Endothelial cell of umbilical vein (primary cell): Measurements from ENCODE around the gene COL15A1. TPM values are rescaled to one million over a fixed set of nuclear protein-coding genes. Genes with fewer than 3 reads are reported as not detected.

ENCODE experiments used
- BruUV-seq: library from RNA; stranded (reverse); fragments of 400-500 nt; replicated peaks from 2 replicates; lab custom pipeline; 2021; lab: Mats Ljungman, UMichigan
- CTCF ChIA-PET: fragments of 300-600, 350-600 bp; sonication (Branson Sonifier 250); formaldehyde crosslinking; loops from one replicate; lab custom pipeline; 2021; ENCODE audit warnings: antibody characterized with exemption, inconsistent platforms; lab: Charles Lee
- POLR2A ChIA-PET: fragments of 300-600, 350-600 bp; sonication (Branson Sonifier 250); formaldehyde crosslinking; loops from one replicate; lab custom pipeline; 2021; ENCODE audit warnings: antibody characterized with exemption, inconsistent platforms; lab: Charles Lee
- DNase-seq: peaks from one replicate; pipeline ENCODE4 v3.0.0-alpha.2; 2011; ENCODE audit warnings: low read depth, low spot score
- FAIRE-seq: peaks from 2 replicates; lab custom pipeline; 2011; peaks lifted over from hg19 to GRCh38; lab: Jason Lieb, UNC
- H2AFZ ChIP-seq: 2 replicates; pipeline ENCODE4 v1.6.0; 2012; ENCODE audit warnings: low read depth, low read length, control low read depth, inconsistent platforms
- H3K27ac ChIP-seq: 2 replicates; pipeline ENCODE4 v1.5.1; 2011; ENCODE audit warnings: low read depth, mild to moderate bottlenecking, control low read depth, low read length, moderate library complexity; ENCODE audit not compliant: insufficient read depth
- H3K27me3 ChIP-seq, 2 experiments: 2 replicates each; pipeline versions ENCODE4 v1.6.0 to v1.6.1; 2011; ENCODE audit warnings: low read length in 2 of 2, mixed read lengths in 1 of 2; ENCODE audit not compliant: control insufficient read depth in 2 of 2, insufficient read depth in 2 of 2
- H3K36me3 ChIP-seq, 2 experiments: 2 replicates in 1 of 2; 3 replicates in 1 of 2; pipeline ENCODE4 v1.5.1; 2011; ENCODE audit warnings: low read length in 2 of 2, mild to moderate bottlenecking in 1 of 2, moderate library complexity in 1 of 2; ENCODE audit not compliant: control insufficient read depth in 2 of 2, insufficient read depth in 2 of 2; ENCODE audit errors: extremely low read depth in 1 of 2
- H3K4me1 ChIP-seq: 3 replicates; pipeline ENCODE4 v1.5.1; 2011; ENCODE audit warnings: mild to moderate bottlenecking, low read length; ENCODE audit not compliant: control insufficient read depth, insufficient read depth; ENCODE audit errors: extremely low read depth
- H3K4me2 ChIP-seq: 2 replicates; pipeline ENCODE4 v1.6.1; 2011; ENCODE audit warnings: low read length, control low read depth, mixed read lengths; ENCODE audit not compliant: insufficient read depth
- H3K4me3 ChIP-seq, 3 experiments: fragments of 200-600 bp in 1 of 3; sonication (generic), shearing (Covaris generic) in 1 of 3; replicated peaks in 1 of 3; 2 replicates each; pipeline ENCODE4 v1.5.1; 2011 to 2016; ENCODE audit warnings: control low read depth in 3 of 3, low read length in 3 of 3, mild to moderate bottlenecking in 2 of 3, inconsistent platforms in 1 of 3, low read depth in 1 of 3, moderate library complexity in 1 of 3; ENCODE audit not compliant: insufficient read depth in 1 of 3
- H3K79me2 ChIP-seq: 2 replicates; pipeline ENCODE4 v1.6.0; 2012; ENCODE audit warnings: low read length, inconsistent platforms; ENCODE audit not compliant: control insufficient read depth, insufficient read depth
- H3K9ac ChIP-seq: replicated peaks from 2 replicates; pipeline ENCODE3; 2011; ENCODE audit warnings: low read length, control low read depth; ENCODE audit not compliant: insufficient read depth; ENCODE audit errors: extremely low read depth
- H3K9me1 ChIP-seq: replicated peaks from 3 replicates; pipeline ENCODE4 v1.6.0; 2011; ENCODE audit warnings: mild to moderate bottlenecking, low read length; ENCODE audit not compliant: control insufficient read depth, insufficient read depth; ENCODE audit errors: extremely low read depth
- H3K9me3 ChIP-seq: replicated peaks from 2 replicates; pipeline ENCODE4 v1.5.1; 2012; ENCODE audit warnings: low read length, inconsistent platforms; ENCODE audit not compliant: control insufficient read depth, insufficient read depth
- H4K20me1 ChIP-seq: replicated peaks from 2 replicates; pipeline ENCODE3; 2011; ENCODE audit warnings: mild to moderate bottlenecking, low read length; ENCODE audit not compliant: control insufficient read depth, insufficient read depth; ENCODE audit errors: extremely low read depth
- CTCF ChIP-seq, 2 donors: IDR thresholded peaks; 1 replicate in 1 of 2; 2 replicates in 1 of 2; pipeline ENCODE4 v1.5.1; 2011; ENCODE audit warnings: low read length in 2 of 2, mild to moderate bottlenecking in 2 of 2, moderate library complexity in 2 of 2, control low read depth in 1 of 2, inconsistent platforms in 1 of 2, low read depth in 1 of 2; ENCODE audit not compliant: insufficient read depth in 1 of 2; ENCODE audit errors: extremely low read depth in 1 of 2
- EZH2 ChIP-seq: IDR thresholded peaks from 2 replicates; pipeline ENCODE4 v1.6.1; 2012; ENCODE audit warnings: borderline replicate concordance, low read depth, mild to moderate bottlenecking, moderate library complexity, low read length, inconsistent platforms; ENCODE audit not compliant: severe bottlenecking
- FOS ChIP-seq: IDR thresholded peaks from 2 replicates; pipeline ENCODE4 v1.6.1; 2011; ENCODE audit warnings: mild to moderate bottlenecking, low read length, moderate library complexity, borderline replicate concordance; ENCODE audit not compliant: insufficient read depth
- JUN ChIP-seq: IDR thresholded peaks from 2 replicates; pipeline ENCODE4 v1.6.1; 2011; ENCODE audit warnings: borderline replicate concordance, low read depth; ENCODE audit not compliant: insufficient read length, insufficient read depth
- POLR2A ChIP-seq: IDR thresholded peaks from 2 replicates; pipeline ENCODE4 v1.6.1; 2012; ENCODE audit warnings: low read depth, mild to moderate bottlenecking, control low read depth, low read length
- POLR2AphosphoS5 ChIP-seq: IDR thresholded peaks from 2 replicates; pipeline ENCODE4 v1.6.1; 2012; ENCODE audit warnings: low read depth, mild to moderate bottlenecking, control low read depth, low read length, moderate library complexity; ENCODE audit not compliant: insufficient read depth
- dilution Hi-C: fragments of 300-500 bp; cut with MboI; formaldehyde crosslinking; loops from one replicate; pipeline ENCODE4 v1.15.0; 2019; ENCODE audit warnings: low sequenced_read_pairs; ENCODE audit not compliant: extremely low pct_ligation_motif_present
- intact Hi-C: fragments of 100-400 bp; cut with micrococcal nuclease; formaldehyde crosslinking; loops from one replicate; pipeline ENCODE4 v1.10.0; 2022
- polyA plus RNA-seq, 4 experiments: library from polyadenylated mRNA; depleted of rRNA in 3 of 4; stranded (reverse) in 3 of 4; unstranded in 1 of 4; fragments of >200 nt; gene quantifications; 2 replicates each; pipeline versions ENCODE4 v1.2.1 to v1.2.3, GENCODE V29; 2011 to 2012; ENCODE audit warnings: missing spikeins in 1 of 4
- total RNA-seq: library from RNA; stranded (reverse); gene quantifications from 2 replicates; pipeline ENCODE4 v1.2.3, GENCODE V29; 2021

Gene COL15A1
- total and polyA plus RNA-seq, 2 donors (not counting 3 experiments of a cell fraction or from before 2014, with no cell fraction given) = not detected

- H3K4me2 ChIP-seq = no peak overlapping the region
- no peaks in the 10 kb centered on the region for H3K79me2 ChIP-seq
- FAIRE-seq = no peak
- H2AFZ ChIP-seq = no peak overlapping the region
- CTCF ChIA-PET = interaction anchor here (0.9 to 1.5 kb wide), 2 partner anchors 12 to 74 kb away, joined by 3 to 5 read pairs; no protein-coding TSS in a partner anchor
- H3K4me3 ChIP-seq = no peak overlapping the region
- H3K9me1 ChIP-seq = no peaks in the 10 kb centered on the region
- H3K4me1 ChIP-seq = no peaks in the 10 kb centered on the region
- dilution Hi-C loops = no loop called here
- no peak overlapping the region for H3K9ac ChIP-seq
- BruUV-seq = no TSS peak
- H3K36me3 ChIP-seq = no peaks in the 10 kb centered on the region
- H3K9me3 ChIP-seq = no peaks in the 10 kb centered on the region
- POLR2A ChIA-PET = no interaction called here
- intact Hi-C loops = no loop called here
- no peak overlapping the region for H3K27ac ChIP-seq
- H3K27me3 ChIP-seq = peaks cover 2% of the 10 kb centered on the region in 2 experiments
- no peaks in the 10 kb centered on the region for H4K20me1 ChIP-seq
- no peak for TF ChIP-seq CTCF (IDR thresholded peaks at IDR 0.05; ENCODE audit: extremely low read depth in 1 of 2, insufficient read depth in 1 of 2, low read depth in 1 of 2, low read length in 2 of 2)
- DNase-seq = no peak
Observed at GRCh38 chr9:98923451-98924123, 20.1 kb upstream of the COL15A1 start.

GRCh38 chr9:98924946-98925820, 18.5 kb upstream of the COL15A1 start:
- Histone ChIP-seq H3K9me3 (no peaks in the 10 kb centered on the region), H3K27me3 (peaks cover 2% of the 10 kb centered on the region in 2 experiments), H3K79me2 (no peaks in the 10 kb centered on the region), H3K9ac (no peak overlapping the region), H3K27ac (no peak overlapping the region), H4K20me1 (no peaks in the 10 kb centered on the region), H3K36me3 (no peaks in the 10 kb centered on the region), H3K4me2 (no peak overlapping the region), H3K4me3 (no peak overlapping the region), H3K4me1 (no peaks in the 10 kb centered on the region), H3K9me1 (no peaks in the 10 kb centered on the region), H2AFZ (no peak overlapping the region)
- intact Hi-C loops (no loop called here), dilution Hi-C loops (no loop called here)
- CTCF ChIA-PET = no interaction called here
- POLR2A ChIA-PET = no interaction called here
- FAIRE-seq (no peak), DNase-seq (no peak)
- TF ChIP-seq FOS (no peak), POLR2AphosphoS5 (no peak), POLR2A (no peak), CTCF (IDR thresholded peaks at IDR 0.05; ENCODE audit: extremely low read depth in 1 of 2, insufficient read depth in 1 of 2, low read depth in 1 of 2, low read length in 2 of 2) (no peak), EZH2 (no peak), JUN (no peak)
- no TSS peak for BruUV-seq
